Measurements from ENCODE around the gene P2RX6. TPM values are rescaled to one million over a fixed set of nuclear protein-coding genes. Genes with fewer than 3 reads are reported as not detected.

P2RX6 gene
- total and polyA plus RNA-seq, 9 of the 15 experiments (the other 6 are each of a cell fraction or from before 2014, with no cell fraction given) = 0.01 to 3.9 (median 1.5) TPM; not detected in 1

DNA sequence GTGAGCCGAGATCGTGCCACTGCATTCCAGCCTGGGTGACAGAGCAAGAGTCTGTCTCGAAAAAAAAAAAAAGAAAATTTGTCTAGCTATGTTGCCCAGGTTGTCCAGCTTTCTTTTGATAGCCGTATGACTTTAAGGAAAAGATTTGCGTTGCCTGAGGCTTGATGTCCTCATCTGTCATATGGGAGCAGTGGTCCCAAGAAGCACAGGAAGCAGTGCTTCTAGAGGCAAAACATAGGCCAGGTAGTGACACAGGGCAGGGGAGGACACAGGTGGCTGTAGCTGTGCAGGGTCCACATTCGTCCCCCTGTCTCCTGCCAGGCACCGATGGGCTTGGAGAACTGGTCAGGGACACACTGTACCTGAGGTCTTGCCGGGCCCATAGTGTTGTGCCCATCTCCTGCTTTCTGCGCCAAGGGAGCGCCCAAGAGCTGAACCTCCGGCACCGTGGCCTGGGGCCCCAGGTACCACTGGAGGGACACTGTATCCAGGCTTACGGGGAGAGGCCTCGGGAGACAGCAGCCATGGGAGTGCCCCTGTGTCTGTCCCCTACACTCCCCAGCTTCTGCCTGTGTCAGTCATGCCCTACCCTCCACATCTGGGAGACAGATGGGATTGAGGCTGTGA, 32.2 kb downstream of the P2RX6 start (continued):
- TF ChIP-seq, protein P1, sequence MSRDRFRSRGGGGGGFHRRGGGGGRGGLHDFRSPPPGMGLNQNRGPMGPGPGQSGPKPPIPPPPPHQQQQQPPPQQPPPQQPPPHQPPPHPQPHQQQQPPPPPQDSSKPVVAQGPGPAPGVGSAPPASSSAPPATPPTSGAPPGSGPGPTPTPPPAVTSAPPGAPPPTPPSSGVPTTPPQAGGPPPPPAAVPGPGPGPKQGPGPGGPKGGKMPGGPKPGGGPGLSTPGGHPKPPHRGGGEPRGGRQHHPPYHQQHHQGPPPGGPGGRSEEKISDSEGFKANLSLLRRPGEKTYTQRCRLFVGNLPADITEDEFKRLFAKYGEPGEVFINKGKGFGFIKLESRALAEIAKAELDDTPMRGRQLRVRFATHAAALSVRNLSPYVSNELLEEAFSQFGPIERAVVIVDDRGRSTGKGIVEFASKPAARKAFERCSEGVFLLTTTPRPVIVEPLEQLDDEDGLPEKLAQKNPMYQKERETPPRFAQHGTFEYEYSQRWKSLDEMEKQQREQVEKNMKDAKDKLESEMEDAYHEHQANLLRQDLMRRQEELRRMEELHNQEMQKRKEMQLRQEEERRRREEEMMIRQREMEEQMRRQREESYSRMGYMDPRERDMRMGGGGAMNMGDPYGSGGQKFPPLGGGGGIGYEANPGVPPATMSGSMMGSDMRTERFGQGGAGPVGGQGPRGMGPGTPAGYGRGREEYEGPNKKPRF (IDR thresholded peaks at IDR 0.05; ENCODE audit: low read depth, low read length) = no peak
- no peak for TF ChIP-seq TEAD4 (IDR thresholded peaks at IDR 0.05; ENCODE audit: low read length)
- no peak for TF ChIP-seq TEAD4 (CRISPR knock-in tag; IDR thresholded peaks at IDR 0.05; ENCODE audit: borderline replicate concordance)
- no peak for TF ChIP-seq CBX3 (IDR thresholded peaks at IDR 0.05; ENCODE audit: borderline replicate concordance in 1 of 2, low read length in 2 of 2)
- TF ChIP-seq SLC30A9 (CRISPR knock-in tag; IDR thresholded peaks at IDR 0.05) = no peak
- TF ChIP-seq CBFA2T2 (conservative IDR thresholded peaks at IDR 0.05) = no peak
- no peak for TF ChIP-seq PHF20 (IDR thresholded peaks at IDR 0.05; ENCODE audit: partially characterized antibody)
- no peak for TF ChIP-seq ZNF134 (CRISPR knock-in tag; conservative IDR thresholded peaks at IDR 0.05)
- TF ChIP-seq GABPB1 (CRISPR knock-in tag; IDR thresholded peaks at IDR 0.05) = no peak
- no peak for TF ChIP-seq E2F3 (CRISPR knock-in tag; IDR thresholded peaks at IDR 0.05)
- TF ChIP-seq RBFOX2 (IDR thresholded peaks at IDR 0.05; ENCODE audit: low read depth, low read length) = no peak
- no peak for TF ChIP-seq ZNF561 (CRISPR knock-in tag; conservative IDR thresholded peaks at IDR 0.05)
- no peak for TF ChIP-seq EWSR1 (IDR thresholded peaks at IDR 0.05; ENCODE audit: borderline replicate concordance, low read depth, partially characterized antibody)
- TF ChIP-seq MCM2 (IDR thresholded peaks at IDR 0.05; ENCODE audit: low read depth) = no peak
- TF ChIP-seq ZNF398 (CRISPR knock-in tag; IDR thresholded peaks at IDR 0.05) = no peak
- TF ChIP-seq, protein P2, sequence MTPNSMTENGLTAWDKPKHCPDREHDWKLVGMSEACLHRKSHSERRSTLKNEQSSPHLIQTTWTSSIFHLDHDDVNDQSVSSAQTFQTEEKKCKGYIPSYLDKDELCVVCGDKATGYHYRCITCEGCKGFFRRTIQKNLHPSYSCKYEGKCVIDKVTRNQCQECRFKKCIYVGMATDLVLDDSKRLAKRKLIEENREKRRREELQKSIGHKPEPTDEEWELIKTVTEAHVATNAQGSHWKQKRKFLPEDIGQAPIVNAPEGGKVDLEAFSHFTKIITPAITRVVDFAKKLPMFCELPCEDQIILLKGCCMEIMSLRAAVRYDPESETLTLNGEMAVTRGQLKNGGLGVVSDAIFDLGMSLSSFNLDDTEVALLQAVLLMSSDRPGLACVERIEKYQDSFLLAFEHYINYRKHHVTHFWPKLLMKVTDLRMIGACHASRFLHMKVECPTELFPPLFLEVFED (CRISPR knock-in tag; conservative IDR thresholded peaks at IDR 0.05) = no peak
- TF ChIP-seq POLR3A (IDR thresholded peaks at IDR 0.05; ENCODE audit: borderline replicate concordance, extremely low read depth, insufficient read depth, insufficient read length) = no peak
- TF ChIP-seq ETV1 (tag; conservative IDR thresholded peaks at IDR 0.05; ENCODE audit: low read depth) = no peak
- no peak for TF ChIP-seq MTA2 (IDR thresholded peaks at IDR 0.05; ENCODE audit: low read depth)
- no peak for TF ChIP-seq RBM22 (IDR thresholded peaks at IDR 0.05; ENCODE audit: low read depth, low read length, poor library complexity, severe bottlenecking)
- TF ChIP-seq FOXP1 (CRISPR knock-in tag; IDR thresholded peaks at IDR 0.05) = no peak
- no peak for TF ChIP-seq CBX2 (IDR thresholded peaks at IDR 0.05; ENCODE audit: insufficient read depth, low read length, poor library complexity, severe bottlenecking)
- no peak for TF ChIP-seq THRA (IDR thresholded peaks at IDR 0.05)

Data from K562 (cell line).